Duodenal mucosa (tissue), 2 donors: ENCODE measurements around the gene INF2.
"Not testable (repeated sequence)": the region's sequence is repeated elsewhere in the genome, so short reads cannot be mapped to it uniquely, and the experiment has no call there.

ENCODE experiments used
- H3K27ac ChIP-seq: one replicate; pipeline ENCODE4 v1.7.0; 2013; ENCODE audit warnings: low read depth, low read length
- H3K27me3 ChIP-seq, 2 donors: one replicate each; pipeline ENCODE4 v1.7.0; 2013; ENCODE audit warnings: low read length in 2 of 2, control low read depth in 1 of 2; ENCODE audit not compliant: insufficient read depth in 2 of 2, control insufficient read depth in 1 of 2
- H3K36me3 ChIP-seq, 2 donors: one replicate each; pipeline ENCODE4 v1.7.0; 2013; ENCODE audit warnings: low read length in 2 of 2, control low read depth in 1 of 2; ENCODE audit not compliant: insufficient read depth in 2 of 2, control insufficient read depth in 1 of 2
- H3K4me1 ChIP-seq, 2 donors: one replicate each; pipeline ENCODE4 v1.7.0; 2013; ENCODE audit warnings: low read length in 2 of 2, control low read depth in 1 of 2; ENCODE audit not compliant: insufficient read depth in 2 of 2, control insufficient read depth in 1 of 2
- H3K4me3 ChIP-seq, 2 donors: one replicate each; pipeline ENCODE4 v1.7.0; 2013; ENCODE audit warnings: low read length in 2 of 2, low read depth in 1 of 2
- H3K9ac ChIP-seq, 2 donors: one replicate each; pipeline ENCODE4 v1.7.0; 2013; ENCODE audit warnings: low read length in 2 of 2, low read depth in 1 of 2
- H3K9me3 ChIP-seq, 2 donors: one replicate each; pipeline ENCODE4 v1.7.0; 2013; ENCODE audit warnings: low read length in 2 of 2, control low read depth in 1 of 2; ENCODE audit not compliant: control insufficient read depth in 1 of 2

Gene INF2

DNA sequence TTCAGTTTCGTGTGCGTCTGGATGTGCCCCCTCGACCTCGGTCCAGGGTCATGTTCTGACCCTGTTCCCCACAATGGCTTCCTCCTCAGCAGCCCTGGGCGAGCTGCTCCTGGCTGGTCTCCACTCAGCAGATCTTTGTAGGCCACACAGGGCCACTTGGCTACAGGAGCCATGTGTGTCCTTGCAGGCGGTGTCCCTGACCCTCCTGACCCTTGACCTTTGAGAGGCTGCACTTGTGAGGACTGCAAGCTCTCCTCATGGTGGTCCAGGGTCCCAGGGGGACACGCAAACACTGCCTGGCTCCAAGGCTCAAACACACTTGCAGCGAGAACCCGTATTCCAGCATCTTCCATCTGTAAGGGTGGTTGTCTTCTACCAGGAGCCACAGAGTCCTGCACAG, 56.0 kb downstream of the INF2 start:
- Histone ChIP-seq H3K27me3 (no peaks in the 10 kb centered on the region), H3K27ac (no peak overlapping the region), H3K9me3 (no peaks in the 10 kb centered on the region), H3K4me3 (no peak overlapping the region), H3K9ac (no peak overlapping the region), H3K4me1 (peaks cover 29 to 31% of the 10 kb centered on the region in 2 donors), H3K36me3 (peaks cover 0 to 4% of the 10 kb centered on the region in 2 donors)

DNA sequence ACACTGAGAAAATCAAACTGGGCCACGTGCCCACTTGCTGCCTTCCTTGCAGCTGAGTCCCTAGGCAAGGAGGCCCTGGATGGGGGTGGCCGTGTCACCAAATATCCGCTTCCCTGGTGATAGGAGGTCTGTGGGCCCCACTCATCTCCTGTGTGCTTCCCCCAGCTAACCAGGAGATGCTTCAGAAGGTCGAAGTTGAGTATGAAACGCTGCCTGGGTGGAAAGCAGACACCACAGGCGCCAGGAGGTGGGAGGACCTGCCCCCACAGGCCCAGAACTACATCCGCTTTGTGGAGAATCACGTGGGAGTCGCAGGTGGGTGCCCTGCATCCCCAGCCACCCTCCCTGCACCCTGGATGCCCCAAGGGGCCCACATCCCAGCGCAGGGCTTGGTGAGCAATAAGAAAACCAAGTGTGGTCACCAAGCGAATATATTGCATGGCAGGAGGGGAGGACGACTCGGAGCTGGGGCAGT, 56.7 kb downstream of the INF2 start:
- Histone ChIP-seq H3K27ac (no peak overlapping the region), H3K4me3 (no peak overlapping the region), H3K36me3 (peaks cover 0 to 4% of the 10 kb centered on the region in 2 donors), H3K9ac (no peak overlapping the region), H3K27me3 (no peaks in the 10 kb centered on the region), H3K9me3 (no peaks in the 10 kb centered on the region), H3K4me1 (peaks cover 31 to 34% of the 10 kb centered on the region in 2 donors)

DNA sequence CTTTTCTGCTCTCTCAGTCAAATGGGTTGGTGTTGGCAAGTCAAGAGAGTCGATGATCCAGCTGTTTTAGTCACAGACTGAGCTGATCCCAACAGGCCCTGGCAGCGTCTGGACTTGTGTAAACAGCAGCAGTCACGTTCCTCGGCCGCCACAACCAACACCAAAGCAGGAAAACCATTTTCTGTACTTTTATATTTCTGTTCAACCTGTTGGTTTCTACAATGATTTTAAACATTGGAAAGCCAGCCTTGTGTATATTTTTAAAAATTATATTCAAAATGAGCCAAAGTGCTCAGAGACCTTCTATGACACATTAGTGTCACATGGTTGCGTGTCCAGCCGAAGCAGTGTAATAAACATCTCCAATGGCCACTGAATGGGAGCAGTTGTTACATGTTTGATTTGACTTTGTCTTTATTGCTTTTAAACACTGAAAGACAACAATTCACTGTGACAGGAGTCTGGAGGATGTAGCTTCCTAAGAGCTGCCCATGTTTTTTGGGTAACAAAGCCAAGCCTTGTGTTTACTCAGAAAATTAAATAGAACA, 57.6 kb downstream of the INF2 start:
- peaks cover 33 to 35% of the 10 kb centered on the region in 2 donors for H3K4me1 ChIP-seq
- H3K27ac ChIP-seq, result no peak overlapping the region

DNA sequence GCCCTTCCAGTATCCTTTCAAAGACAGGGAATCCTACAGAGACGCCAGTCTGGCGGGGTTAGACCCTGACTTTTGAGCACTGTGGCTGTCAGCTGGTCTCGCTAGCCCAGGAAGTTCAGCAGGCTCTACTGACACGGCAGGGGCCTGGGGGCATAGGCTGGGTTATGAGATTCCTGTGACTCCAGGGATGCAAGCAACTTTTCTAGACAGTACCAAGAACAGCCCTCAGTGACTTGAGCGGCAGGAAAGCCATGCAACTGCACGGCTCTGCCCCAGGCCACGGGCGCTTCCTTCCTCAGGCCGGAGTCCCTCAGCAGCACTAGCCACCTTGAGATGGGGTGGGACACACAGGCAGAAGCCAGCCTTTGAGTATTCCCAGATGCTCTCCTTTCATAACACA, 58.5 kb downstream of the INF2 start:
- Histone ChIP-seq H3K9me3 (no peaks in the 10 kb centered on the region), H3K36me3 (peaks cover 0 to 4% of the 10 kb centered on the region in 2 donors), H3K27ac (no peak overlapping the region), H3K4me1 (peaks cover 36 to 39% of the 10 kb centered on the region in 2 donors), H3K9ac (no peak overlapping the region), H3K4me3 (no peak overlapping the region), H3K27me3 (no peaks in the 10 kb centered on the region)

More for the DNA sequence above, 57.6 kb downstream of the INF2 start:
- Histone ChIP-seq H3K36me3 (peaks cover 0 to 4% of the 10 kb centered on the region in 2 donors), H3K9ac (no peak overlapping the region), H3K4me3 (no peak overlapping the region), H3K9me3 (no peaks in the 10 kb centered on the region), H3K27me3 (no peaks in the 10 kb centered on the region)

DNA sequence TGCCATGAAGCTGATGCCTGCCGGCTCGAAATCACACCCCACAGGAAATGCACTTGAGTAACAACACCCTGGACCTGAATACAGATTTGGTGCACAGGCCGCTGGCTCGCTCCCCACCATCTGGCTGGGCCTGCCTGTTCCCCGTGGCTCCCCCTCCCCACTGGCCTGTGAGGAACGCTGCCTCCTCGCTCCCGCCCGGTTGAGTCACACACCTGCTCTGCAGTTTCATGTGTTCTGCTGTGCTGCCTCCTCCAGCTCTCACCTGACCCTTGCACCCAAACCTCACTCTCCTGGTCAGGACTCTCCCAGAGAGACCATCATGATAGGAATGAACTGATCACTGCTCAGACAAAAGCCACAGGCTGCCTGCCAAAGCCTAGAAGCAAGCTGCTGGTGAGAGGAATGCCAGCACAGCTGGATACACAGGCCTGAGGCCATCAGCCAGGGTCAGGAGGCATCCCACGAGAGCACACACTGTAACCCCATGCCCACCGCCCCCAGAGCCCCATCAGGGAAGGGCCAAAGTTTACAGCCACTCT, 59.8 kb downstream of the INF2 start:
- peaks cover 44 to 45% of the 10 kb centered on the region in 2 donors for H3K4me1 ChIP-seq
- peaks cover 0 to 4% of the 10 kb centered on the region in 2 donors for H3K36me3 ChIP-seq
- peak overlapping the region; percentile 14 to 63 for H3K9ac ChIP-seq
- H3K27me3 ChIP-seq, result no peaks in the 10 kb centered on the region
- H3K9me3 ChIP-seq, result no peaks in the 10 kb centered on the region
- peak overlapping the region in 1 of 2 donors; percentile 32 for H3K4me3 ChIP-seq
- H3K27ac ChIP-seq, result peak overlapping the region; percentile 26

DNA sequence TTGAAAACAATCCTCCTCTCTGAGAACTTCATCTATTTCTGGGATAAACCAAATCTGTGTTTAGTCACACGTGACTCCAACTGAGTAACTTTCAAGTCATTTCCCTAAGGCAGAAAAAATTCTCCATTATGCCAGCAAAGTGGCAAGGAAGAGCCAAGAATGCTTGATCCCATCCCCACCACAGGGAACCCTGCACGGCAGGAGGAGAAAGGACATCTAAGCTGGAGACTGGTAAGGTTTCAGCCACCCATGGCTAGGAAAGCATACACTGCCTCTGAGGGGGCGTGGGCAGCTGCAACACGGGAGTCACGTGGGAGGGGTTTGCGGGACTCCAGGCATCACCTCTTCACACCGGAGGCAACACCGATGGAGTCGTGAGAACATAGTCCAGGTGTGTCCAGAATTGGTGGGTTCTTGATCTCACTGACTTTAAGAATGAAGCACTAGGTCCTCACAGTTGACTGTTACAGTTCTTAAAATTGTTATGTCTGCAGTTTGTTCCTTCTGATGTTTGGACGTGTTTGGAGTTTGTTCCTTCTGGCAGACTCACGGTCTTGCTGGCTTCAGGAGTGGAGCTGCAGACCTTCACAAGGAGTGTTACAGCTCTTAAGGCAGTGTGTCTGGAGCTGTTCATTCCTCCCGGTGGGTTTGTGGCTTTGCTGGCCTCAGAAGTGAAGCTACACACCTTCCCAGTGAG, 60.8 kb downstream of the INF2 start:
- peaks cover 0 to 1% of the 10 kb centered on the region in 2 donors for H3K36me3 ChIP-seq
- H3K27me3 ChIP-seq, result no peaks in the 10 kb centered on the region
- peak overlapping the region; percentile 13 to 63 for H3K9ac ChIP-seq
- no peaks in the 10 kb centered on the region for H3K9me3 ChIP-seq
- H3K27ac ChIP-seq, result no peak overlapping the region
- H3K4me1 ChIP-seq, result peaks cover 54 to 55% of the 10 kb centered on the region in 2 donors
- no peak overlapping the region for H3K4me3 ChIP-seq

DNA sequence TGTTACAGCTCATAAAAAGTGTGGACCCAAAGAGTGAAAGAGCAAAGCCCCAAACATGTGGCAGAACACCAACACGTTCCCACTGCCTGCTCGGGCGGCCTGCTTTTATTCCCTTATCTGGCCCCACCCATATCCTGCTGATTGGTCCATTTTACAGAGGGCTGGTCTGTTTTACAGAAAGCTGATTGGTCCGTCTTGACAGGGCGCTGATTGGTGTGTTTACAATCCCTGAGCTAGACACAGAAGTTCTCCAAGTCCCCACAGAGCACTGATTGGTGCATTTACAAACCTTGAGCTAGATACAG, 61.3 kb downstream of the INF2 start:
- H3K36me3 ChIP-seq, H3K27ac ChIP-seq, H3K4me3 ChIP-seq, H3K9ac ChIP-seq, H3K27me3 ChIP-seq, H3K9me3 ChIP-seq: not testable (repeated sequence)
- H3K4me1 ChIP-seq, result peaks cover 58 to 59% of the 10 kb centered on the region in 2 donors

DNA sequence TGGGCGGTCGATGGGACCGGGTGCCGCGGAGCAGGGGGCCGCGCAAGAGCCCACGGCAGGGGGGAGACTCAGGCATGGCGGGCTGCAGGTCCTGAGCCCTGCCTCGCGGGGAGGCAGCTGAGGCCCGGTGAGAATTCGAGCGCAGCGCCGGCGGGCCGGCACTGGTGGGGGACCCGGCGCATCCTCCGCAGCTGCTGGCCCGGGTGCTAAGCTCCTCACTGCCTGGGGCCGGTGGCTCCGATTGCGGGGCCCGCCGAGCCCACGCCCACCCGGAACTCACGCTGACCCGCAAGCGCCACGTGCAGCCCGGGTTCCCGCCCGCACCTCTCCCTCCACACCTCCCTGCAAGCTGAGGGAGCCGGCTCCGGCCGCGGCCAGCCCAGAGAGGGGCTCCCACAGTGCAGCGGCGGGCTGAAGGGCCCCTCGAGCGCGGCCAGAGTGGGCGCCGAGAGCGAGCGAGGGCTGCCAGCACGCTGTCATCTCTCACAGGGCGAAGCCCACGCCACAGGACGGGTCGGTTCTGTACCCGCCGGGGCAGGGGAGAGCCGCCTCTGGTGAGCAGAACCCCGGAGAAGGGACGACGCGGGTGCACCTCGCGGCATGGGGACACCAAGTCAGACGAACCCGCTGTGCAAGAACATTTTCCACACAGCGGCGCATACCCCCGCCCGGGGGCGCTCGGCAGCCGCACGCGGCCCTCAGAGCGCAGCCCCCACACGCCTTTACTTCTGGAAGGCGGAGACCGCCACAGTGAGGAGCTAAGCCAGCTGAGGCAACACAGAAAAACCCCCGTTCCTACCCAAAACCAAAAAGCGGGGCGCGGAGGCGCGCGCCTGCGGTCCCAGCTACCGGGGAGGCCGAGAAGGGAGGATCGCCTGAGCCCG, 62.4 kb downstream of the INF2 start:
- Histone ChIP-seq H3K4me3 (peak overlapping the region; percentile 61 to 76), H3K27me3 (no peaks in the 10 kb centered on the region), H3K9me3 (no peaks in the 10 kb centered on the region), H3K27ac (peak overlapping the region; percentile 73), H3K9ac (peak overlapping the region; percentile 54 to 77), H3K36me3 (peaks cover 9 to 16% of the 10 kb centered on the region in 2 donors), H3K4me1 (peaks cover 55 to 60% of the 10 kb centered on the region in 2 donors)

DNA sequence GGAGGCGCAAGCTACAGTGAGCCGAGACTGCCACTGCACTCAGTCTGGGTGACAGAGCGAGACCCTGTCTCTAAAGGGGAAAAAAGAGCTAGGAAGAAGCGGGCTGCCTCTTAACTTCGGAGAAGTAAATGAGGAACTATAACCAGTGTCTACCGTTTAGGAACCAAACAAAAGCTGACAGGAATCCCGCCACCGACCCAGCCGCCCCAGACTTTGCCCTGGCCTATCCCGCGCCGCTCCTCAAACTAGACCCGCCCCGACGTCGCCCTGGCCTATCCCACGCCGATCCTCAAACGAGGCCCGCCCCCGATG, 63.0 kb downstream of the INF2 start:
- H3K9ac ChIP-seq, result peak overlapping the region; percentile 54 to 77
- H3K4me3 ChIP-seq, result peak overlapping the region; percentile 61 to 76
- no peaks in the 10 kb centered on the region for H3K9me3 ChIP-seq
- H3K27ac ChIP-seq, result peak overlapping the region; percentile 73
- H3K4me1 ChIP-seq, result peaks cover 55 to 60% of the 10 kb centered on the region in 2 donors
- peaks cover 14 to 22% of the 10 kb centered on the region in 2 donors for H3K36me3 ChIP-seq
- H3K27me3 ChIP-seq, result no peaks in the 10 kb centered on the region
